HCEC 1CT (cell line): ENCODE data around the gene SCN1A.

Experiments used
- DNase-seq: peaks from one replicate; pipeline ENCODE4 v3.0.0-alpha.2; 2017

SCN1A gene

GRCh38 chr2:165961818-165962217 lies 166.0 kb downstream of the SCN1A start:
- DNase-seq: no peak

- DNase-seq: no peak
Observed at GRCh38 chr2:165959371-165959770, 168.4 kb downstream of the SCN1A start.

DNA sequence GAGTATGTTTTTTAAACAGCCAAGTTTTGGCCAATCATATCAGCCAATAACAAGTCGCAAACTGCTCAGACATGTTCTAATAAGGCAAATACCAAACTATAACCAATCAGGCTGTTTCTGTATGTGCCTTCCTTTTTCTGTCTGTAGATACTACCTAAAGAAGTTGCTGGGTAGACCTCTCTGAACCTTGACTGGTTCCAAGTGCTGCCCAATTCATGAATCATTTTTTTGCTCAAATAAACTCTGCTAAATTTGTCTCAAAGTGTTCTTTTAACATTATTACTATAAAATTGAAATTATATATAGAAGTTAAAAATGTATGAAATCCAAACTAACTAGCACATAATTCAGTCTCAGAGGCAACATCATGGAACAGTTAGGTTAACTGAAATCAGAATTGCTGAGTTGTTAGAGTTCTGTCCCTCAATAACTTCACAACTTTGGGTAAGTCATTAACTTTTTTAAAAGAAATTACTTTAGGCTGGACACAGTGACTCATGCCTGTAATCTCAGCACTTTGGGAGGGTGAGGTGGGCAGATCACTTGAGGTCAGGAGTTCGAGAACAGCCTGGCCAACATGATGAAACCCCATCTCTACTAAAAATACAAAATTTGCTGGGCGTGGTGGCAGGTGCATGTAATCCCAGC lies 169.4 kb downstream of the SCN1A start:
- no peak for DNase-seq

DNA sequence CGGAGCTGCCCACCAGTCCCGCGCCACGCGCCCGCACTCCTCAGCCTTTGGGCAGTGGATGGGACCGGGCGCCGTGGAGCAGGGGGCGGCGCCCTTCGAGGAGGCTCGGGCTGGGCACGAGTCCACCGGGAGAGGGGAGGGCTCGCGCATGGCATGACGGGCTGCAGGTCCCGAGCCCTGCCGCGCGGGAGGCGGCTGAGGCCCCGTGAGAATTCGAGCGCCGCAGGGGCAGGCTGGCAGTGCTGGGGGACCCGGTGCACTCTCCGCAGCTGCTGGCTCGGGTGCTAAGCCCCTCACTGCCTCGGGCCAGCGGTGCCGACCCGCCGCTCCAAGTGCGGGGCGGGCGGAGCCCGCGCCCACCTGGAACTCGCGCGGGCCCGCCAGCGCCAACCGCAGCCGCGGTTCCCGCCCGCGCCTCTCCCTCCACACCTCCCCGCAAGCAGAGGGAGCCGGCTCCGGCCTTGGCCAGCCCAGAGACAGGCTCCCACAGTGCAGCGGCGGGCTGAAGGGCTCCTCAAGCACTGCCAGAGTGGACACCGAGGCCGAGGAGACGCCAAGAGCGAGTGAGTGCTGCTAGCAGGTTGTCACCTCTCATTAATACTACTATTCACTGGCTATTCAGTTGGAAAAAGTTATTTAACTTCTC lies 170.7 kb downstream of the SCN1A start:
- no peak for DNase-seq

DNA sequence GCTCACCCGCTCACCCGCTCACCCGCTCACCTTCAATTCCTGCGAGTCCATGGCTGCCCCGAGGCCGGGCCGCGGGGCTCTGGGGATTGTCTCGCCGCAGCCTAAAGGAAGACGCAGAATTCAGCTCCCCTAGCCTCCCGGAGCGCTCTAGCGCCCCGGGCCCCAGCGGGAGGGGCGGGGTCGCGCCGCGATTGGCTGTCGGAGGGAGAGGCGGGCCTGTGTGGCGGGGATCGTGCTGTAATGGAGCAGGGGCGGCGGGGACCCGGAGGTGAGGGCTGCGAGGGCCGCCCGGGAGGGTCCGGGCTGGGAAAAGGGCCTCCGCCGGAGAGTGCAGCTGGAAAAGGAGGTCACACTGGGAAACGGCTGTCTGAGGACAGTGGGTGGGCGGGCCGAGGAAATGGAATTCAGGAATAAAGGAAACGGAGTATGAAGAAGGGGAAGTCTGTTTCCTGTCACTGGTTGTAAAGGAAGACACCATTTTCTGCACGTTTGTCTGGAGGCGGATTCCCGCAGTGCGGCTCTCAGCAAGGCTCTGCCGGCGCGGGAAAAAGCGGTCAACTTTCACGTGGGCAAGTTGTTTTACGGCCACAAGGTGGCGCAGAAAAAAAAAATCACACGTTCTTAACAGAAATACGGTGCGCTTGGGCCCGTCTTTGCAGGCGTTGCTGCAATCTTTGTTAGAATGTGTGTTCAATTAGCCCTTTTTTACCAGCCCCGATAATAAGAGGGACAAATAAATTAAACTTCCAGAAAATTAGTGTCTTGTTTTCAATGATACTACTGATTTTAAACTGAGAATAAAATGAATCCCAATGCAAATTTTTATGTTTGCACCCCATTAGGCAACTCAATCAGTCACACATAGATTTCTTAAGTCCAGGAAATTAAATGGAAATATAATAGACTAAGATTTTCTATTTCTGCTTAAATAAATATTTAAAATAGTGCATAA lies 173.9 kb downstream of the SCN1A start, which contains the start of gene TTC21B:
TTC21B (minus strand) TSS at position 122 of the 952 bp plus-strand sequence; CDS start at position 51, 71 bp downstream.
- peak; percentile 95 for DNase-seq

DNA sequence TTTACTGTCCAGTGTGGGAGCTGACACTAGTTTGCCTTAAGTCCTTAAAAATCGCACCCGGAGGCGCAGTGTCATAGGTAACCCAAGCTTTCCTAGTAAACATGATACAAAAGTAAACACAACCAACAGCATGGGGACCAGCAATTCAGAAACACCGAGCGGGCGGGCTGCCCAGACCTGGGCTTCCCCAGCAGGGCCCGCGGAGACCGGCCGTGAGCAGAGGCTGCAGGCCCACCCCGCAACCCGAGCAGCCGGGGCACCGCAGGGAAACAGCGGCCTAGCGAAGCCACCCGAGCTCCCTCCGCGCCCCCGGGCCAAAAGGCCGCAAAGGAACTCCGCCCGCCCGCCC lies 174.5 kb downstream of the SCN1A start:
- DNase-seq: no peak

DNA sequence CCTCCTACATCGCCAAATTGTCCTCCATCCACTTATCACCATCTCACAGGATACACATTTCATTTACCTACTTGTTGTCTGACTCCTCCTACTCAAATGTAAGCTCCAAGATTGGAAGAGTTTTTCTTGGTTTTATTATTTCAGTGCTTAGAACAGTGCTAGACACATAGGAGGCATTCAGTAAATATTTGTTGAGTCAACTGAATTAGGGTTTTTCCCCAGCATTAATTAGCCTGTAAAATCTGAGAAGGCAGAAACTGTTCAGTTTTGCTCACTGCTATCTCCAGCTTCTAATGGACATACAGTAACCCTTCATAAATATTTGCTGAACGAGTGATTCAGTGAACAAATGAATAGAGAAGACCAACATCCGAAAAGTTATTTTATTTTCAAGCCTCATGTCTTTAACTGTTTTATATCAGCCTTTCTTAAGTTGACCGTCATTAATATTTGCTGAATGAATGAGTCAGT lies 175.0 kb downstream of the SCN1A start:
- DNase-seq: no peak

DNA sequence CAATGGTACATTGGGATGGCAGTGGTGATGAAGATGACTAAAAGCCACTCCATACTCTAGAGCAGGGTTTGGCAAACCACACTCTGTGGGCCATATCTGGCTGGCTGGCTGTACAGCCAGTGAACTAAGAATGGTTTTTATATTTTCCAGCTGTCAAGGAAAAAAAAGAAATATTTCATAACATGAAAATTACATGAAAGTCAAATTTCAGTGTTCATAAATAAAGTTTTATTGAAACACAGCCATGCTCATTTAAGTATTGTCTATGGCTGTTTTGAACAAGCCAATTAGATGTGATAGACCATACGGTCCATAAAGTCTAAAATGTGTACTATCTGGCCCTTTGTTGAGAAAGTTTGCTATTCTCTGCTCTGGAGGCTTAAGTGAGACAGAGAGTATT lies 175.7 kb downstream of the SCN1A start:
- DNase-seq: no peak

- no peak for DNase-seq
Observed at GRCh38 chr2:165950438-165950837, 177.4 kb downstream of the SCN1A start.

- no peak for DNase-seq
Observed at GRCh38 chr2:165941827-165942226, 186.0 kb downstream of the SCN1A start.

DNA sequence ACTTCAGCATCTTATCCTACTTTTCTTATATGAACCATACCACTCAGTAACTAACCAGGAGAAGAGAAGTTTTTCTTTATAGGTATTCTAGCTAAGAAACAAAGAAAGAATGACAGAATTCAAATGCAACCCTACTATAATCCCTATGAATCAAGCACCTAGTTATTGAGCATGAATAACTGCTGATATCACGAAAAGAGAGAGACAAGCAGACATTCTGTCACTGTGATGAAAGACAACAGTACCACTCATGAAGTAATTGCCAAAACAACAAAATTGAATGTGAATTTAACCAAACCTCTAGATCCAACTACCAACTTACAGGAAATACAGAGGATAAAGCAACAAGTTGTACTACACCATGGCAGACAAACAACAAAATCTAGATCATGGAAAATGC lies 189.6 kb downstream of the SCN1A start:
- no peak for DNase-seq
